HepG2 (cell line): ENCODE results near the gene MTX2. TPM values are rescaled to one million over a fixed set of nuclear protein-coding genes. Genes with fewer than 3 reads are reported as not detected.

Experiments used
- ATAC-seq: fragments of 200-7000 bp; cut with Tn5 transposase; 3 replicates; pipeline ENCODE4 v1.9.1; 2020; ENCODE audit warnings: mild to moderate bottlenecking, moderate library complexity
- BruUV-seq: library from RNA; stranded (reverse); fragments of 400-500 nt; replicated peaks from 2 replicates; lab custom pipeline; 2021; lab: Mats Ljungman, UMichigan
- CTCF ChIA-PET: fragments of 300-600 bp; formaldehyde crosslinking; extraction: SDS; loops from one replicate; lab custom pipeline; 2021; ENCODE audit warnings: low total read pairs, inconsistent platforms, low intra/inter-chr PET ratio; lab: Yijun Ruan, JAX
- POLR2A ChIA-PET: fragments of 350-600 bp; sonication (Branson Sonifier 250); formaldehyde crosslinking; loops from one replicate; lab custom pipeline; 2020; ENCODE audit warnings: antibody characterized with exemption, inconsistent platforms; lab: Yijun Ruan, JAX
- DNase-seq: peaks from one replicate; pipeline ENCODE4 v3.0.0-alpha.2; 2015; ENCODE audit warnings: low spot score
- FAIRE-seq: peaks from 3 replicates; lab custom pipeline; 2011; peaks lifted over from hg19 to GRCh38; lab: Jason Lieb, UNC
- H2AFZ ChIP-seq: one replicate; pipeline ENCODE4 v1.6.1; 2011; ENCODE audit warnings: low read length, inconsistent platforms
- H3K27ac ChIP-seq: fragments of 300-600 bp; 3 replicates; pipeline ENCODE4 v1.8.0; 2011; ENCODE audit warnings: mixed run types, mild to moderate bottlenecking, mixed read lengths, low read length, inconsistent platforms; ENCODE audit not compliant: insufficient read depth; ENCODE audit errors: extremely low read length
- H3K27me3 ChIP-seq, 2 experiments: fragments of 200-600 bp in 1 of 2; 2 replicates in 1 of 2; 3 replicates in 1 of 2; pipeline versions ENCODE4 v1.6.0 to v1.8.0; 2011; ENCODE audit warnings: low read length in 2 of 2, mild to moderate bottlenecking in 2 of 2, moderate library complexity in 2 of 2, inconsistent platforms in 1 of 2; ENCODE audit not compliant: insufficient read depth in 2 of 2, control insufficient read depth in 1 of 2
- H3K36me3 ChIP-seq, 2 experiments: fragments of 200-600 bp in 1 of 2; replicated peaks in 1 of 2; 2 replicates in 1 of 2; 3 replicates in 1 of 2; pipeline versions ENCODE4 v1.5.1 to v1.8.0; 2011; ENCODE audit warnings: low read length in 2 of 2, inconsistent platforms in 1 of 2; ENCODE audit not compliant: insufficient read depth in 2 of 2, control insufficient read depth in 1 of 2
- H3K4me1 ChIP-seq: 2 replicates; pipeline ENCODE4 v1.5.1; 2012; ENCODE audit warnings: low read length, inconsistent platforms; ENCODE audit not compliant: insufficient read depth
- H3K4me2 ChIP-seq: 2 replicates; pipeline ENCODE4 v1.6.0; 2011; ENCODE audit warnings: low read depth, low read length, inconsistent platforms
- H3K4me3 ChIP-seq, 3 experiments: fragments of 200-600 bp in 1 of 3; sonication (generic), shearing (Covaris generic) in 1 of 3; replicated peaks in 1 of 3; 2 replicates each; pipeline ENCODE4 v1.5.1; 2011 to 2016; ENCODE audit warnings: low read length in 3 of 3, inconsistent platforms in 2 of 3, low read depth in 2 of 3, mild to moderate bottlenecking in 2 of 3, control low read depth in 1 of 3, mixed read lengths in 1 of 3; ENCODE audit not compliant: insufficient read depth in 1 of 3
- H3K79me2 ChIP-seq: one replicate; pipeline ENCODE4 v1.6.1; 2011; ENCODE audit warnings: low read length, inconsistent platforms; ENCODE audit not compliant: insufficient read depth
- H3K9ac ChIP-seq: 2 replicates; pipeline ENCODE4 v1.6.0; 2011; ENCODE audit warnings: mild to moderate bottlenecking, low read depth, low read length, inconsistent platforms; ENCODE audit not compliant: insufficient read depth
- H3K9me3 ChIP-seq: 2 replicates; pipeline ENCODE4 v1.5.1; 2012; ENCODE audit warnings: mild to moderate bottlenecking, low read length
- H4K20me1 ChIP-seq: 2 replicates; pipeline ENCODE4 v1.6.0; 2011; ENCODE audit warnings: inconsistent platforms, mild to moderate bottlenecking, low read length, moderate library complexity; ENCODE audit not compliant: insufficient read depth
- CEBPG ChIP-seq: IDR thresholded peaks from 2 replicates; pipeline ENCODE4 v1.6.1; 2016
- DNMT3B ChIP-seq: conservative IDR thresholded peaks from 2 replicates; pipeline ENCODE4 v1.6.1; 2016; ENCODE audit warnings: missing biosample characterization, control low read depth
- HDAC2 ChIP-seq: sonication (generic); formaldehyde crosslinking; IDR thresholded peaks from 2 replicates; pipeline ENCODE4 v1.4.0; 2020; ENCODE audit warnings: missing genetic modification reagents
- MAFF ChIP-seq: IDR thresholded peaks from 2 replicates; pipeline ENCODE4 v1.6.1; 2011; ENCODE audit warnings: low read depth, low read length, improper control_type of control experiment
- MAFK ChIP-seq, 2 experiments: IDR thresholded peaks in 1 of 2; conservative IDR thresholded peaks in 1 of 2; 2 replicates each; pipeline ENCODE4 v1.6.1; 2011; ENCODE audit warnings: improper control_type of control experiment in 2 of 2, low read length in 2 of 2
- NR2F1 ChIP-seq, 2 experiments: fragments of 450-650 bp in 1 of 2; formaldehyde crosslinking in 1 of 2; IDR thresholded peaks; 2 replicates each; pipeline versions ENCODE4 v1.5.0 to v1.6.1; 2016 to 2020; ENCODE audit warnings: mild to moderate bottlenecking in 1 of 2, missing compliant biosample characterization in 1 of 2, missing genetic modification reagents in 1 of 2, moderate library complexity in 1 of 2
- PLRG1 ChIP-seq: fragments of 450-650 bp; conservative IDR thresholded peaks from 2 replicates; pipeline ENCODE4 v1.6.1; 2016
- REXO4 ChIP-seq: sonication (generic); formaldehyde crosslinking; IDR thresholded peaks from 2 replicates; pipeline ENCODE4 v1.8.0; 2022; ENCODE audit warnings: missing genetic modification reagents, mild to moderate bottlenecking, borderline replicate concordance
- SP5 ChIP-seq: IDR thresholded peaks from 2 replicates; pipeline ENCODE4 v1.6.1; 2016; ENCODE audit warnings: low read depth, borderline replicate concordance
- TAF15 ChIP-seq: fragments of 200-400 bp; formaldehyde crosslinking; IDR thresholded peaks from one replicate; pipeline ENCODE4 v1.6.1; 2018; ENCODE audit warnings: mild to moderate bottlenecking, low read depth, low read length; ENCODE audit not compliant: poor library complexity, severe bottlenecking
- TEAD3 ChIP-seq: optimal IDR thresholded peaks from 2 replicates; pipeline ENCODE3; 2016; ENCODE audit warnings: borderline replicate concordance
- ZBTB46 ChIP-seq: sonication (generic); formaldehyde crosslinking; IDR thresholded peaks from 2 replicates; pipeline ENCODE4 v1.4.0; 2020; ENCODE audit warnings: mild to moderate bottlenecking, missing genetic modification reagents, borderline replicate concordance
- ZNF253 ChIP-seq: sonication (generic); formaldehyde crosslinking; IDR thresholded peaks from 2 replicates; pipeline ENCODE4 v1.8.0; 2022; ENCODE audit warnings: mild to moderate bottlenecking, missing genetic modification reagents, borderline replicate concordance
- ZNF335 ChIP-seq: sonication (generic); formaldehyde crosslinking; IDR thresholded peaks from 2 replicates; pipeline ENCODE4 v1.4.0; 2020; ENCODE audit warnings: missing genetic modification reagents
- ZNF367 ChIP-seq: sonication (generic); formaldehyde crosslinking; IDR thresholded peaks from 2 replicates; pipeline ENCODE4 v1.4.0; 2020; ENCODE audit warnings: missing genetic modification reagents, borderline replicate concordance
- ZNF550 ChIP-seq: sonication (generic); formaldehyde crosslinking; IDR thresholded peaks from 2 replicates; pipeline ENCODE4 v1.4.0; 2020; ENCODE audit warnings: mild to moderate bottlenecking, missing genetic modification reagents, borderline replicate concordance
- ZSCAN5A ChIP-seq: sonication (generic); formaldehyde crosslinking; IDR thresholded peaks from 2 replicates; pipeline ENCODE4 v1.8.0; 2022; ENCODE audit warnings: mild to moderate bottlenecking, missing genetic modification reagents, borderline replicate concordance
- WGBS: methylation state at CpG from one replicate; pipeline ENCODE4 v1.1.6; 2017; ENCODE audit warnings: low lambda C conversion rate; 5-methylcytosine and 5-hydroxymethylcytosine counted together
- in situ Hi-C: cut with HindIII; loops from 2 replicates; pipeline ENCODE4 v1.10.0; 2017; ENCODE audit warnings: low pct_unique_long_range_greater_than_20kb; ENCODE audit not compliant: extremely low pct_ligation_motif_present
- intact Hi-C: fragments of 100-400 bp; cut with micrococcal nuclease; formaldehyde crosslinking; loops from one replicate; pipeline ENCODE4 v1.10.0; 2022; ENCODE audit not compliant: unreplicated experiment
- polyA plus RNA-seq, 8 experiments: library from polyadenylated mRNA; depleted of rRNA in 3 of 8; stranded (reverse) in 7 of 8; unstranded in 1 of 8; fragments of >200 nt; fragmentation: Illumina TruSeq in 4 of 8; extraction: Trizol in 4 of 8; gene quantifications; 2 replicates each; pipeline versions ENCODE4 v1.2.1 to v1.2.3, GENCODE V29; 2011 to 2016; ENCODE audit warnings: low read depth in 4 of 8, missing spikeins in 1 of 8, mixed read lengths in 1 of 8; ENCODE audit not compliant: insufficient read depth in 1 of 8
- total RNA-seq, 5 experiments: library from RNA; depleted of rRNA; stranded (reverse); fragments of >200 nt; fragmentation: Illumina TruSeq; extraction: Trizol; gene quantifications; 2 replicates each; pipeline ENCODE4 v1.2.3, GENCODE V29; 2016; ENCODE audit warnings: low read depth in 1 of 5

Gene MTX2
- total and polyA plus RNA-seq, 2 of the 13 experiments (the other 11 are each of a cell fraction or from before 2014, with no cell fraction given), result 58.1 to 75.7 TPM

GRCh38 chr2:176227874-176228273, 41.4 kb upstream of the MTX2 start:
- no TSS peak for BruUV-seq
- no peaks in the 10 kb centered on the region for H3K4me1 ChIP-seq
- H3K27ac ChIP-seq, result no peak overlapping the region
- in situ Hi-C loops, result no loop called here
- no peak overlapping the region for H2AFZ ChIP-seq
- ChIA-PET POLR2A (no interaction called here), CTCF (no interaction called here)
- ATAC-seq (no peak), DNase-seq (no peak), FAIRE-seq (no peak)
- intact Hi-C loops, result no loop called here
- peaks cover 0 to 20% of the 10 kb centered on the region in 2 experiments; a peak in 3 of 5 replicates for H3K27me3 ChIP-seq
- no peak overlapping the region for H3K4me2 ChIP-seq
- no peak overlapping the region for H3K9ac ChIP-seq
- H3K79me2 ChIP-seq, result no peaks in the 10 kb centered on the region
- H3K9me3 ChIP-seq, result no peaks in the 10 kb centered on the region
- H3K36me3 ChIP-seq, result no peaks in the 10 kb centered on the region
- 1% methylated on average over 2 of the region's 2 CpGs for WGBS
- H3K4me3 ChIP-seq, result no peak overlapping the region
- no peaks in the 10 kb centered on the region for H4K20me1 ChIP-seq
- no peak for TF ChIP-seq ZSCAN5A
- no peak for TF ChIP-seq REXO4
- TF ChIP-seq ZNF335, result no peak
- TF ChIP-seq MAFK (conservative IDR thresholded peaks at IDR 0.05 in 1 of 2, IDR thresholded peaks at IDR 0.05 in 1 of 2; ENCODE audit: low read length in 2 of 2), result peak; percentile 55 to 81
- no peak for TF ChIP-seq TAF15
- no peak for TF ChIP-seq TEAD3 (CRISPR knock-in tag)
- TF ChIP-seq MAFF, result peak; percentile 64

- Histone ChIP-seq H3K9me3 (no peaks in the 10 kb centered on the region), H3K4me3 (no peak overlapping the region), H3K36me3 (no peaks in the 10 kb centered on the region), H3K27ac (no peak overlapping the region), H3K4me1 (no peaks in the 10 kb centered on the region), H2AFZ (no peak overlapping the region), H3K9ac (no peak overlapping the region), H3K27me3 (0 out of 5 replicates have a peak, but pooled peaks cover 0 to 6% of the 10 kb centered on the region in 2 experiments), H3K79me2 (no peaks in the 10 kb centered on the region), H4K20me1 (no peaks in the 10 kb centered on the region), H3K4me2 (no peak overlapping the region)
- intact Hi-C loops (no loop called here), in situ Hi-C loops (no loop called here)
- 28% methylated on average over 2 of the region's 2 CpGs for WGBS
- ATAC-seq (no peak), DNase-seq (no peak), FAIRE-seq (no peak)
- ChIA-PET POLR2A (no interaction called here), CTCF (no interaction called here)
- BruUV-seq, result no TSS peak
- TF ChIP-seq PLRG1 (no peak), ZNF550 (CRISPR knock-in tag) (no peak), ZNF367 (CRISPR knock-in tag) (no peak), ZNF253 (CRISPR knock-in tag) (no peak), SP5 (no peak), ZBTB46 (CRISPR knock-in tag) (no peak), CEBPG (CRISPR knock-in tag) (no peak), NR2F1 (CRISPR knock-in tag; IDR thresholded peaks at IDR 0.05) (no peak), DNMT3B (no peak), HDAC2 (CRISPR knock-in tag) (no peak)
Observed at GRCh38 chr2:176234156-176234555, 35.1 kb upstream of the MTX2 start.
